Testis (tissue), 3 donors: ENCODE results near the gene CXXC5. TPM values are rescaled to one million over a fixed set of nuclear protein-coding genes. Genes with fewer than 3 reads are reported as not detected.

Source experiments
- DNase-seq: peaks from one replicate; pipeline ENCODE4 v3.0.0-alpha.2; 2019
- H3K27ac ChIP-seq, 2 donors: fragments of 200-600 bp; sonication (generic); one replicate each; pipeline ENCODE4 v1.5.1; 2019
- H3K27me3 ChIP-seq: fragments of 200-600 bp; sonication (generic); one replicate; pipeline ENCODE4 v1.5.1; 2019
- H3K36me3 ChIP-seq: fragments of 200-600 bp; sonication (generic); one replicate; pipeline ENCODE4 v1.5.1; 2017; ENCODE audit warnings: low read depth; ENCODE audit errors: missing control alignments
- H3K4me1 ChIP-seq: fragments of 200-600 bp; sonication (generic); one replicate; pipeline ENCODE4 v1.5.1; 2019
- H3K4me3 ChIP-seq, 2 donors: fragments of 200-600 bp; sonication (generic); one replicate each; pipeline ENCODE4 v1.5.1; 2017 to 2019
- H3K9me3 ChIP-seq: fragments of 200-600 bp; sonication (generic); one replicate; pipeline ENCODE4 v1.5.1; 2017
- CTCF ChIP-seq, 3 experiments: fragments of 450-650 bp in 2 of 3; fragments of 200-600 bp in 1 of 3; sonication (generic) in 1 of 3; IDR thresholded peaks; one replicate each; pipeline ENCODE4 v1.5.1; 2016 to 2019; ENCODE audit warnings: antibody characterized with exemption in 3 of 3, mild to moderate bottlenecking in 2 of 3, moderate library complexity in 1 of 3
- POLR2A ChIP-seq: fragments of 450-650 bp; IDR thresholded peaks from one replicate; pipeline ENCODE4 v1.6.1; 2017; ENCODE audit warnings: antibody characterized with exemption, mild to moderate bottlenecking, moderate library complexity
- WGBS, 2 donors: methylation state at CpG; one replicate each; pipeline ENCODE4 v1.1.5; 2018; 5-methylcytosine and 5-hydroxymethylcytosine counted together
- intact Hi-C: fragments of 100-400 bp; cut with DNase I; formaldehyde crosslinking; loops from one replicate; pipeline ENCODE4 v1.15.1; 2023; ENCODE audit warnings: low total_unique reads
- polyA plus RNA-seq: library from polyadenylated mRNA; stranded (reverse); fragments of 350-450 nt; fragmentation: Illumina TruSeq; extraction: RNeasy Lipid Tissue Mini Kit (QIAGEN cat#74804); gene quantifications from one replicate; pipeline ENCODE4 v1.2.3, GENCODE V29; 2014; ENCODE audit warnings: low read depth, low replicate concordance; ENCODE audit not compliant: insufficient read depth
- total RNA-seq, 2 donors: library from RNA; depleted of rRNA; stranded (reverse); fragments of >200 nt; gene quantifications; one replicate each; pipeline ENCODE4 v1.2.3, GENCODE V29; 2016

Gene CXXC5
- total and polyA plus RNA-seq, 3 donors from 2014 or later, result 71.1 to 94.7 (median 78.3) TPM

GRCh38 chr5:139705191-139705590, 57.0 kb downstream of the CXXC5 start:
- H3K4me1 ChIP-seq, result peaks cover 20% of the 10 kb centered on the region
- intact Hi-C loops, result no loop called here
- DNase-seq, result no peak
- WGBS, 2 donors, result 85 to 91% methylated on average over 3 of the region's 3 CpGs
- no peaks in the 10 kb centered on the region for H3K9me3 ChIP-seq
- no peaks in the 10 kb centered on the region for H3K27me3 ChIP-seq
- no peak overlapping the region for H3K27ac ChIP-seq
- TF ChIP-seq POLR2A (no peak), CTCF (IDR thresholded peaks at IDR 0.05) (no peak)
- no peaks in the 10 kb centered on the region for H3K36me3 ChIP-seq
- H3K4me3 ChIP-seq, result no peak overlapping the region

GRCh38 chr5:139705655-139706587, 57.8 kb downstream of the CXXC5 start:
- WGBS, 2 donors, result 75 to 78% methylated on average over 7 to 10 of the region's 10 CpGs
- H3K36me3 ChIP-seq, result no peaks in the 10 kb centered on the region
- peaks cover 27% of the 10 kb centered on the region for H3K4me1 ChIP-seq
- TF ChIP-seq CTCF (IDR thresholded peaks at IDR 0.05), result no peak
- no peak for TF ChIP-seq POLR2A
- H3K9me3 ChIP-seq, result no peaks in the 10 kb centered on the region
- intact Hi-C loops, result no loop called here
- no peak for DNase-seq
- H3K27me3 ChIP-seq, result no peaks in the 10 kb centered on the region
- no peak overlapping the region for H3K4me3 ChIP-seq
- no peak overlapping the region for H3K27ac ChIP-seq

- Histone ChIP-seq H3K27me3 (no peaks in the 10 kb centered on the region), H3K4me1 (peaks cover 28% of the 10 kb centered on the region), H3K27ac (no peak overlapping the region), H3K9me3 (no peaks in the 10 kb centered on the region), H3K4me3 (no peak overlapping the region), H3K36me3 (no peaks in the 10 kb centered on the region)
- WGBS, 2 donors, result 84 to 92% methylated on average over 5 of the region's 5 CpGs
- intact Hi-C loops, result no loop called here
- DNase-seq, result no peak
- no peak for TF ChIP-seq CTCF (IDR thresholded peaks at IDR 0.05)
- TF ChIP-seq POLR2A, result no peak
Observed at GRCh38 chr5:139707445-139708003, 59.4 kb downstream of the CXXC5 start.

- Histone ChIP-seq H3K9me3 (no peaks in the 10 kb centered on the region), H3K36me3 (no peaks in the 10 kb centered on the region), H3K27me3 (no peaks in the 10 kb centered on the region), H3K4me1 (peaks cover 28% of the 10 kb centered on the region), H3K27ac (no peak overlapping the region), H3K4me3 (no peak overlapping the region)
- 61 to 74% methylated on average over 4 of the region's 4 CpGs for WGBS, 2 donors
- intact Hi-C loops, result no loop called here
- DNase-seq, result no peak
- TF ChIP-seq POLR2A, result no peak
- TF ChIP-seq CTCF (IDR thresholded peaks at IDR 0.05), result no peak
Observed at GRCh38 chr5:139708434-139708861, 60.3 kb downstream of the CXXC5 start.
